HG02588 (cell line): ENCODE results near the gene ZNF362.

Source experiments
- ATAC-seq: cut with Tn5 transposase; IDR thresholded peaks from one replicate; pipeline ENCODE4 v1.9.1; 2021; ENCODE audit warnings: mild to moderate bottlenecking, moderate library complexity; ENCODE audit not compliant: unreplicated experiment

The ZNF362 gene

GRCh38 chr1:33267468-33268205, 11.3 kb downstream of the ZNF362 start:
- ATAC-seq: no peak

GRCh38 chr1:33268457-33268856, 12.2 kb downstream of the ZNF362 start:
- ATAC-seq: no peak

GRCh38 chr1:33268927-33269610, 12.8 kb downstream of the ZNF362 start:
- ATAC-seq: no peak

- ATAC-seq: no peak
Observed at GRCh38 chr1:33269621-33270020, 13.3 kb downstream of the ZNF362 start.

GRCh38 chr1:33270379-33270778, 14.1 kb downstream of the ZNF362 start:
- no peak for ATAC-seq

GRCh38 chr1:33270808-33271465, 14.6 kb downstream of the ZNF362 start:
- ATAC-seq: no peak

- ATAC-seq: no peak
Observed at GRCh38 chr1:33271666-33272505, 15.6 kb downstream of the ZNF362 start.

GRCh38 chr1:33272509-33272908, 16.2 kb downstream of the ZNF362 start:
- no peak for ATAC-seq

- ATAC-seq: no peak
Observed at GRCh38 chr1:33272930-33273329, 16.6 kb downstream of the ZNF362 start.

GRCh38 chr1:33273406-33273805, 17.1 kb downstream of the ZNF362 start:
- no peak for ATAC-seq

- ATAC-seq: no peak
Observed at GRCh38 chr1:33273961-33274371, 17.7 kb downstream of the ZNF362 start.

GRCh38 chr1:33274446-33274845, 18.2 kb downstream of the ZNF362 start:
- no peak for ATAC-seq

- no peak for ATAC-seq
Observed at GRCh38 chr1:33275195-33275594, 18.9 kb downstream of the ZNF362 start.

GRCh38 chr1:33275706-33276572, 19.6 kb downstream of the ZNF362 start:
- no peak for ATAC-seq

- no peak for ATAC-seq
Observed at GRCh38 chr1:33276573-33277298, 20.4 kb downstream of the ZNF362 start.

GRCh38 chr1:33277488-33278084, 21.3 kb downstream of the ZNF362 start:
- no peak for ATAC-seq

GRCh38 chr1:33280091-33280661, 23.9 kb downstream of the ZNF362 start:
- ATAC-seq: no peak

GRCh38 chr1:33281554-33282303, 25.4 kb downstream of the ZNF362 start:
- no peak for ATAC-seq
